Panc1 (cell line): ENCODE data around the gene PRMT3. TPM values are rescaled to one million over a fixed set of nuclear protein-coding genes. Genes with fewer than 3 reads are reported as not detected.
A peak's percentile ranks its signal among the peaks of the same experiment; 100 is the strongest.
"Not testable (repeated sequence)": the region's sequence is repeated elsewhere in the genome, so short reads cannot be mapped to it uniquely, and the experiment has no call there.

Source experiments
- ATAC-seq: fragments of 200-7000 bp; cut with Tn5 transposase; 2 replicates; pipeline ENCODE4 v1.9.1; 2020; ENCODE audit warnings: mild to moderate bottlenecking, moderate library complexity
- BruUV-seq: library from RNA; stranded (reverse); fragments of 400-500 nt; replicated peaks from 2 replicates; lab custom pipeline; 2021; lab: Mats Ljungman, UMichigan
- CTCF ChIA-PET: fragments of 300-600 bp; sonication (Branson Sonifier 250); formaldehyde crosslinking; loops from one replicate; lab custom pipeline; 2022; ENCODE audit warnings: antibody characterized with exemption; lab: Charles Lee
- POLR2A ChIA-PET: fragments of 300-600 bp; sonication (Branson Sonifier 250); formaldehyde crosslinking; loops from one replicate; lab custom pipeline; 2022; ENCODE audit warnings: antibody characterized with exemption; lab: Charles Lee
- DNase-seq: peaks from one replicate; pipeline ENCODE4 v3.0.0-alpha.2; 2010; ENCODE audit warnings: low read depth, low spot score
- H3K27ac ChIP-seq: 2 replicates; pipeline ENCODE4 v1.5.1; 2011; ENCODE audit warnings: mild to moderate bottlenecking, low read length, inconsistent platforms
- H3K27me3 ChIP-seq: fragments of 200-500 bp; sonication (Bioruptor generic); 2 replicates; pipeline ENCODE4 v1.6.0; 2014; ENCODE audit warnings: low read length, inconsistent platforms; ENCODE audit not compliant: control insufficient read depth, insufficient read depth
- H3K36me3 ChIP-seq: fragments of 200-500 bp; sonication (Bioruptor generic); 2 replicates; pipeline ENCODE4 v1.5.1; 2014; ENCODE audit warnings: inconsistent platforms, mild to moderate bottlenecking, low read length, moderate library complexity; ENCODE audit not compliant: control insufficient read depth, insufficient read depth
- H3K4me1 ChIP-seq: 2 replicates; pipeline ENCODE4 v1.5.1; 2011; ENCODE audit warnings: inconsistent platforms, mild to moderate bottlenecking, low read length, moderate library complexity; ENCODE audit not compliant: control insufficient read depth, insufficient read depth
- H3K4me3 ChIP-seq, 2 experiments: 2 replicates each; pipeline ENCODE4 v1.5.1; 2011 to 2012; ENCODE audit warnings: low read depth in 2 of 2, low read length in 2 of 2, mild to moderate bottlenecking in 2 of 2, inconsistent platforms in 1 of 2, moderate library complexity in 1 of 2
- H3K9me3 ChIP-seq: fragments of 200-500 bp; sonication (Bioruptor generic); 2 replicates; pipeline ENCODE4 v1.5.1; 2014; ENCODE audit warnings: low read depth, mild to moderate bottlenecking, inconsistent platforms, low read length, moderate library complexity; ENCODE audit not compliant: control insufficient read depth, insufficient read depth
- POLR2AphosphoS5 ChIP-seq: IDR thresholded peaks from 2 replicates; pipeline ENCODE4 v1.6.1; 2012; ENCODE audit warnings: mild to moderate bottlenecking, low read depth, low read length, moderate library complexity
- REST ChIP-seq, 2 experiments: IDR thresholded peaks; 2 replicates each; pipeline ENCODE4 v1.6.1; 2011 to 2012; ENCODE audit warnings: low read depth in 2 of 2, control low read depth in 1 of 2, low read length in 1 of 2, mild to moderate bottlenecking in 1 of 2, moderate library complexity in 1 of 2; ENCODE audit not compliant: insufficient read depth in 1 of 2
- SIN3A ChIP-seq: IDR thresholded peaks from 2 replicates; pipeline ENCODE4 v1.6.1; 2012; ENCODE audit warnings: low read depth, mild to moderate bottlenecking, low read length, moderate library complexity, borderline replicate concordance; ENCODE audit not compliant: insufficient read depth
- TCF7L2 ChIP-seq: IDR thresholded peaks from 2 replicates; pipeline ENCODE4 v1.6.1; 2011; ENCODE audit warnings: mild to moderate bottlenecking, low read depth, low read length, inconsistent platforms
- in situ Hi-C: cut with HindIII; loops from 2 replicates; pipeline ENCODE4 v1.10.0; 2016; ENCODE audit warnings: low sequenced_read_pairs, low pct_unique_long_range_greater_than_20kb
- intact Hi-C: fragments of 100-400 bp; cut with micrococcal nuclease; formaldehyde crosslinking; loops from one replicate; pipeline ENCODE4 v1.10.0; 2022; ENCODE audit not compliant: unreplicated experiment
- total RNA-seq: library from RNA; stranded (reverse); gene quantifications from one replicate; pipeline ENCODE4 v1.2.1, GENCODE V29; 2021; ENCODE audit not compliant: unreplicated experiment
- TF ChIP-seq, protein P1 (sequence below): fragments of 450-650 bp; IDR thresholded peaks from 2 replicates; pipeline ENCODE4 v1.5.1; 2017; ENCODE audit warnings: mild to moderate bottlenecking

The PRMT3 gene
- total RNA-seq, 1 experiment from 2014 or later, result 31.2 TPM

DNA sequence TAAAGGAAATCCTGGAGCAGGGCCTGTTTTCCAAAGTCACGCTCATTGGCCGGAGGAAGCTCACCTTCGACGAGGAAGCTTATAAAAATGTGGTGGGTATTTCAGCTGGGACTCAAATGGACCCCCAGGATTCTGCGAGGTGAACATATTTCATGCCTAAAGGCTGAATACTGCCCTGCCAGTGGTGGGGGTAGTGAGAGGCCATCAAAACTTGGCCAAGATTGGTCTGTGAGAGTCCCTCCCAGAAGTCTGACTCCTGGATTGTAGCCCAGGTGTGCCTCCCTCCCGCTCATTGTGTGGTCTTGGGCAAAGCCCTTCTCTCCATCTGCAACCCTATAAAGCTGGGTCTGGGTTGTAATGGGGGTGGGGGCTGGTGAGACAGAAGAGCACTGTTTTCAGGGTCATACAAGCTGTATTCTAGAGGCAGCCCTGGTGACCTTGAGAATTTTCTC is 23.1 kb upstream of the PRMT3 start:
- no TSS peak for BruUV-seq
- Histone ChIP-seq H3K4me1 (peaks cover 40% of the 10 kb centered on the region), H3K27ac (peak overlapping the region; percentile 95), H3K27me3 (no peaks in the 10 kb centered on the region), H3K36me3 (no peaks in the 10 kb centered on the region), H3K4me3 (peak overlapping the region; percentile 70 to 89), H3K9me3 (no peaks in the 10 kb centered on the region)
- intact Hi-C loops (no loop called here), in situ Hi-C loops (no loop called here)
- ChIA-PET CTCF (no interaction called here), POLR2A (interaction anchor here (0.6 kb wide), 1 partner anchor 427 kb away, joined by 3 read pairs; no protein-coding TSS in a partner anchor)
- TF ChIP-seq SIN3A (no peak), REST (IDR thresholded peaks at IDR 0.05; ENCODE audit: insufficient read depth in 1 of 2, low read depth in 2 of 2, low read length in 1 of 2) (no peak), POLR2AphosphoS5 (no peak), TCF7L2 (no peak)
- TF ChIP-seq, protein P1, sequence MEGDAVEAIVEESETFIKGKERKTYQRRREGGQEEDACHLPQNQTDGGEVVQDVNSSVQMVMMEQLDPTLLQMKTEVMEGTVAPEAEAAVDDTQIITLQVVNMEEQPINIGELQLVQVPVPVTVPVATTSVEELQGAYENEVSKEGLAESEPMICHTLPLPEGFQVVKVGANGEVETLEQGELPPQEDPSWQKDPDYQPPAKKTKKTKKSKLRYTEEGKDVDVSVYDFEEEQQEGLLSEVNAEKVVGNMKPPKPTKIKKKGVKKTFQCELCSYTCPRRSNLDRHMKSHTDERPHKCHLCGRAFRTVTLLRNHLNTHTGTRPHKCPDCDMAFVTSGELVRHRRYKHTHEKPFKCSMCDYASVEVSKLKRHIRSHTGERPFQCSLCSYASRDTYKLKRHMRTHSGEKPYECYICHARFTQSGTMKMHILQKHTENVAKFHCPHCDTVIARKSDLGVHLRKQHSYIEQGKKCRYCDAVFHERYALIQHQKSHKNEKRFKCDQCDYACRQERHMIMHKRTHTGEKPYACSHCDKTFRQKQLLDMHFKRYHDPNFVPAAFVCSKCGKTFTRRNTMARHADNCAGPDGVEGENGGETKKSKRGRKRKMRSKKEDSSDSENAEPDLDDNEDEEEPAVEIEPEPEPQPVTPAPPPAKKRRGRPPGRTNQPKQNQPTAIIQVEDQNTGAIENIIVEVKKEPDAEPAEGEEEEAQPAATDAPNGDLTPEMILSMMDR, result no peak
- peak; percentile 22; the same call in 1 of the 2 replicates for ATAC-seq
- DNase-seq, result no peak

DNA sequence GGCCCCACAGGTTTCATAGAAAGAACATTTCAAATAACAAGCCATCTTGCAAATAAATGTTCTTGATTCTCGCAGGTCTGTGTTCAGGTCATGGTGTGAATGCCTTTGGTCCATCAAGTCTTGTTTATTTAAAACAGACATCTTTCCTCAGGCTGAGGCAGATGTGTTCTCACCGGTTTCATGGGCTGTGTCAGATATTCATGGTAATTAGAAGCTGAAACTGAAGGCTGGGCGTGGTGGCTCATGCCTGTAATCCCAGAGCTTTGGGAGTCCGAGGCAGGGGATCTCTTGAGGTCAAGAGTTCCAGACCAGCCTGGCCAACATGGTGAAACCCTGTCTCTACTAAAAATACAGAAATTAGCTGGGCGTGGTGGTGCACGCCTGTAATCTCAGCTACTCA is 22.1 kb upstream of the PRMT3 start:
- DNase-seq, H3K4me3 ChIP-seq, POLR2A ChIA-PET, in situ Hi-C loops, CTCF ChIA-PET, H3K36me3 ChIP-seq, ATAC-seq, intact Hi-C loops, BruUV-seq, H3K27me3 ChIP-seq, H3K9me3 ChIP-seq: not testable (repeated sequence)
- Histone ChIP-seq H3K4me1 (peaks cover 40% of the 10 kb centered on the region), H3K27ac (peak overlapping the region; percentile 53; the same call in 1 of the 2 replicates)

DNA sequence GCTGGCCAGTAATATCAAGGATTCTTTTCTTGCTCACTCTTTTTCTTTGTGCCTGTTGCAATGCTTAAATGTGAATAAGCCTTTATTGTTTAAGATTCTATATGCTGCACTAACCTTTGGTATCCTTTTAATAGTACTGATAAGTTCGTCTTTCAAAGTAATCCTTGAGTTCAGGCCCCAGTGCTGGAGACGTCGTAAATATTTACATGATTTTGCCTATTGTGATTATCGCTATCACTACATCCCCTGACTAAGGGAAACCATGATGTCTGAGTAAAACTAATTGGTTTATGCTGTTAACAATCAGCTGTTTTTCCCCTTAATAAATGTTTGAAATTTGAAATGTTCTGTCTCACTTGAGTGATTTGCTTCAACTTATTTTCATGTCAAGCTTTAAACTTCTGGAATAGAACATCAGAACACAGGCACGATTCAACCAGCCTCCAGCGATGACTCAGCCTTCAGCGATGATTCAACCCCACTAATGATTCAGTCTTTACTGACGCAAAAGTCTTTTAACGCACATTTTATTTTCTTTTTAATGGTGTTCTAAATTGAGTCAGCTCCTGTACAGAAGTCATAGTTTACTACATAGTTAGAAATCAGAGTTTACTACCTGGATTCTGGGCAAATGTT is 20.1 kb upstream of the PRMT3 start:
- ATAC-seq (peak; percentile 73), DNase-seq (peak; percentile 82)
- TSS peak; percentile 41 for BruUV-seq
- TF ChIP-seq POLR2AphosphoS5 (no peak), REST (IDR thresholded peaks at IDR 0.05; ENCODE audit: insufficient read depth in 1 of 2, low read depth in 2 of 2, low read length in 1 of 2) (no peak), SIN3A (no peak), TCF7L2 (no peak)
- TF ChIP-seq, protein P1, result no peak
- ChIA-PET POLR2A (no interaction called here), CTCF (no interaction called here)
- peak overlapping the region; percentile 75 for H3K27ac ChIP-seq
- in situ Hi-C loops, result no loop called here
- no peaks in the 10 kb centered on the region for H3K27me3 ChIP-seq
- no peaks in the 10 kb centered on the region for H3K9me3 ChIP-seq
- intact Hi-C loops, result no loop called here
- H3K4me3 ChIP-seq, result peak overlapping the region; percentile 9 to 42; a peak in 3 of 4 replicates
- H3K4me1 ChIP-seq, result peaks cover 36% of the 10 kb centered on the region
- peaks cover under 1% of the 10 kb centered on the region for H3K36me3 ChIP-seq
